Sciatic nerve (tissue), 2 donors: ENCODE results near the gene CHRDL2. TPM values are rescaled to one million over a fixed set of nuclear protein-coding genes. Genes with fewer than 3 reads are reported as not detected.
A peak's percentile ranks its signal among the peaks of the same experiment; 100 is the strongest.

ENCODE experiments used
- ATAC-seq: fragments of 200-7000 bp; cut with Tn5 transposase; one replicate; pipeline ENCODE4 v1.9.1; 2020; ENCODE audit warnings: mild to moderate bottlenecking, moderate library complexity
- DNase-seq: peaks from one replicate; pipeline ENCODE4 v3.0.0-alpha.2; 2020; ENCODE audit warnings: low spot score
- intact Hi-C: fragments of 100-400 bp; cut with DNase I; formaldehyde crosslinking; loops from one replicate; pipeline ENCODE4 v1.14.2; 2022
- total RNA-seq: library from RNA; stranded (reverse); fragmentation: NEBNext Ultra II Directional; extraction: Animal tissue kit (Norgen Biotek cat#: 25700); gene quantifications from one replicate; pipeline ENCODE4 v1.2.1, GENCODE V29; 2021
- donor health status: DM: no; HTN: no; CAD: no.
- donor health status: DM: no; HTN: no; CAD: no.

Gene CHRDL2
- total RNA-seq, 1 donor from 2014 or later: 0.89 TPM

DNA sequence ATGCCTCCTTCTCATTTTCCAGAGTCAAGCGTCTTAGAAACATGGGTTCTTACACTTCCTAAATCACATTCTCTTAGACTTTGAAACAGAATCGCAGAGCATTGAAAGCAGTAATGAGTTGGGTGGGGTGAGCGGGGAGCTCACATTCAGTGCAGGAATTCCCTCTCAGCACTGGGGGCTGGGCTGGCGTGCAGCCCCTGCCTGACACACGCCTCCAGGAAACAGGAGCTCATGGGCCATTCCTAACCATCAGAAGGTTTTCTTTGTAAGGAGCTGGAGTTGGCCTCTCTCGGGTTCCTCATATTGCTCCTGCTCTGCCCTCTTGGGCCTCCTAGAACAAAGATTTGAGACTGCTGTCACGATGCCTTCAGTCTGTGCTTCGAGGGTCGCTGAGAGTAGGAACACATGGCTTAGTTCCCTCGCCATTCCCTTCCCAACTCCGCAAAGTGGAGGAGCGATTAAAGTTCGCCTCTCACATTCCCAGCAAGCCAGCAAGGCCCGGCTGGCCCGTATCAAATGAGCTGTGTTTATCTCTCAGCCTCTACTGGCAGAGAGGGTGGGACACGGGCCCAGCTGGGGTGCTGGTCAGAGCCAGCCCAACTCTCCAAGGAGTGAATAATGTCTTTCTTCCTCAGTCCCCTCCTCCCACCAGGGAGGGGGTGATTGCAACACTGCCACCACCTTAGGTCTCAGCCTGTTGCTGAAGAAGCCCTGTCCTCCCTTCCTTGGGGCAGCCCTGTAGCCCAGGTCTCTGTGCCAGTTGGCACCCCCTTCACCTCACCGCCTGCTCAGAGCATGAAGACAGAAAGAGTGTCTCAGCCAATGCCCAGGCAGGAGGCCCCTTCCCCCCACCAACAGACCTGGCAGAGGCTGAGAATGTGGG, 10.4 kb downstream of the CHRDL2 start:
- intact Hi-C loops: no loop called here
- peak; percentile 84 for ATAC-seq
- no peak for DNase-seq

DNA sequence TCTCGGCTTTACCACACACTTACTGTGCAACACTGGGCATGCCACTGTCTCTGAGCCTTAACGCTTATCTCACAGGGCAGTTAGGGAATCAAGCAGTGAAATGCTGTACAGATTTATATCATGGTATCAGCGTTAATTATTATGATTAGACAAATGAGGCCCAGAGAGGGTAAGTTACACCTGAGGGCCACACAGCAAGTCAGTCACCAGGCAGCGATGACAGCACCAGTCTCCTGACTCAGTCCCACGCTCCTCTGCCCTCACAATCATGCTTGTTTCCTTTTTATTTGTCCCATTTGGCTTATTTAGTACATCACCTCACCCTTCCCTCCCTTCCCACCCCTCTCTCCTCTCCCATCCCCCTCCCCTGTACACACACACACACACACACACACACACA, 12.2 kb downstream of the CHRDL2 start:
- ATAC-seq: no peak
- intact Hi-C loops: no loop called here

DNA sequence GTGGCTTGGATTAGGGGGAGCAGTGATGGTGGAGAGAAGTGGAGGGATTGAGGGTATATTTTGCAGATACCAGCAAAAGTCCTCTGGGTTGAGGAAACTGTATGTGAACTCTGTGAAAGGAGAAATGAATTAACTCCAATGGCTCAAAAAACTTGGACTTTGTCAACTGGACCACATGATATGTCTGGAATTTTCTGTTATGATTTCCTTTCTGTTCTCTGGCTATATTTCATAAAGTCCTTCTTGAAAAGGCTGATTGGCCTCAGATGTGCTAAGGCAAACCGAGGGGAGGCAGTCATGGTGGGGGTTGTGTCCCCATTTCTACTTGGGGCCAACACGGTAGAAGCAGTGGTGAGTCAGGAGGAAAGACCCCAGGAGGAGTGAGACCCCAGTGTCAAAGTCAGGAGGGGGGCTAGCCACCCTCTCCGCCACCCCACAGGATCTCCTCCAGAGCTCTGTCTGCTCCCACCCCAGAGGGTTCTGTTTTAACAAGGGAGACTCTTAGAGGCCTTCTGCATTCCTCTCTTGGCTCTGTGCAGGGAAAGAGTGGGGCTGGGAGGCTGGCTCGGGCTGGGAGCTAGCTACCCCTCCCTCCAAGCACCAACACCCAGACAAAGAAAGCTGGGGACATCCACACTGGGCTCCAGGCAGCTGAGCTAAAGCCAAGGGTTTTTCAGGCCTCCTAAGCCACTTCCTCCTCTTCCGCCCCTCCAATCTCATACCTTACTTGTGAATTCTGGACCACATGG, 13.8 kb downstream of the CHRDL2 start:
- ATAC-seq: no peak
- intact Hi-C loops: no loop called here

More for the DNA sequence above, 12.2 kb downstream of the CHRDL2 start:
- no peak for DNase-seq

DNA sequence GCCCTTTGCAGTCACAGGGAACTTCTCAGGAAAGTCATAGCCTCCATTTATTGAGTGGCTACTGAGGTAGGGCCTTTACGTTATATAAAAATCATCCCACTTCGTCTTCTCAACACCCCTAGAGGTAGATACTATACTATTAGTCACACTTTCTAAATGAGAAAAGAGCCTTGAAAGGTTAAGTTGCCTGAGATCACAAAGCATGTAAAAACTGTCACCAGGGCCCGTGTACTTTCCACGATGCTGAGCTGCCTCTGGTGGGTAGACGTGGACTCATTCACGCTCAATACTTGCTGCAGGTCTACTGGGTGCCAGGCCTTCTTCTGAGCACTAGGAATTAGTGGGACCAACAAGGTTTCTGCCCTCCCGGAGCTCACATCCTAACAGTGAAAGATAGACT, 16.3 kb downstream of the CHRDL2 start:
- ATAC-seq (no peak), DNase-seq (no peak)

More for the DNA sequence above, 13.8 kb downstream of the CHRDL2 start:
- DNase-seq: no peak

DNA sequence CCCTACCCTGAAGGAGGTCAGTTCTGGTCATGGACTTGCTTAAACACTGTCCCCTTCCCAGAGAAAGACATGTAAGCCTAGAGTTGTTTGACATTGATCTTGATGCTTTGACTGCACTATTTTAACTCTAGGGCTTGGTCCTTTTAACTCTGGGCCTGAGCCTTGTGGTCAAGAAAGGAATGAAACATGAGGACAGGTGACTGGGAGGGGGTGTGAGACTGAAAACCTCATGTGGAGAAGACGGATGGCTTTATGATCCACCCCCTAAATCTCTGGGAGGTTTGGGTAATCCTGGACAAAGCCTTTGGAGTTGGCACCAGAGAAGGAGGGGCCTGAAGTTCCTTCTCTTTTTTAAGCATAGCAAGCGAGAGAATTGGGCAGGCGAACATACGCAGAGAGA, 17.5 kb downstream of the CHRDL2 start:
- intact Hi-C loops: no loop called here
- DNase-seq (no peak), ATAC-seq (no peak)

More for the DNA sequence above, 16.3 kb downstream of the CHRDL2 start:
- intact Hi-C loops: no loop called here

DNA sequence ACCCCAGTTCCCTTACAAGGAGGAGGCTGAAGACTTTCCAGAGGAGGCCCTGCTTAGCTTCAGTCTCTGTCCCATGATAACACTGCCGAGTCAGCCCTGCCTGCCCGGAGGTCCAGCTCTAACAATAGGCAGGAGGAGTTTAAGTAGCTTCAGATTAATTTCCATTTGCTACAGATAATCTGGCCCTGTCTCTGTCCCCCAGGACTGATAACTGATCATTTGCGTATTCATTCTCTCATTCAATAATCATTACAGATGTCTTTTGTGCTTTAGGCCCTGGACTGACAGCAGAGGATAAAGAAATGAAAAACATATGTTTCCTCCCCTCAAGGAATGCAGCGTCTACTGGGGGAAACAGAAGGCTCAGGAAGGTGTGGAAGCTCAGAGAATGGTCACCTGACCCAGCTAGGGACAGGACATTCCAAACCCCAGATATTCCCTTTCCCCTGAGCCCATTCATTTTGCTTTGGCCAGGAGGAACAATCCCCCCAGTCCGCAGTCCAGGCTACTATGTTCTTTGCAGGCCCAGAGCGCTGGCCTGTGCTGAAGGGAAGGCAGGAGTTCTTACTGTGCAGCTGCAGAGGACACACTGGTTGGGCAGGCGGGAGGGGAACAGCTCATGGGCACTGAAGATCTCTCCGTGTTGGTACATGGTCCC, 20.8 kb downstream of the CHRDL2 start:
- ATAC-seq: peak; percentile 74
- intact Hi-C loops: no loop called here

DNA sequence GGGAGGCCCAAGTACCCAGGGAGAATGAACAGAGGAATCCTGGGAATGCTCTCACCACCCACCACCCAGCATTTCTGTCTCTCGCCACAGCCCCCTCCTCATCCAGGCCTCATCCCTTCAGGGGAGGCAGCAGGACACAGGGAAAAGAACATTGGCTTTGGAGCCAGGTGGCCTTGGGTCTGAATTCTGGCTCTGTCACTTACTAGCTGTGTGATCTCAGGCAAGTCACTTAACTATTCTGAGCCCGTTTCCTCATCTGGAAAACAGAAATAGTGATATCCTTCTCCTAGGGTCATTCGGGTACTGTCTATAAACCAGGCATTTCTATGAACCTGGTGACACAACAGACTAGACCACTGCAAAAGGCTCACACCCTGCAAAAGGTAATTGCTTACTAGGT, 22.1 kb downstream of the CHRDL2 start:
- intact Hi-C loops: no loop called here
- no peak for DNase-seq
- no peak for ATAC-seq

More for the DNA sequence above, 20.8 kb downstream of the CHRDL2 start:
- DNase-seq: no peak

DNA sequence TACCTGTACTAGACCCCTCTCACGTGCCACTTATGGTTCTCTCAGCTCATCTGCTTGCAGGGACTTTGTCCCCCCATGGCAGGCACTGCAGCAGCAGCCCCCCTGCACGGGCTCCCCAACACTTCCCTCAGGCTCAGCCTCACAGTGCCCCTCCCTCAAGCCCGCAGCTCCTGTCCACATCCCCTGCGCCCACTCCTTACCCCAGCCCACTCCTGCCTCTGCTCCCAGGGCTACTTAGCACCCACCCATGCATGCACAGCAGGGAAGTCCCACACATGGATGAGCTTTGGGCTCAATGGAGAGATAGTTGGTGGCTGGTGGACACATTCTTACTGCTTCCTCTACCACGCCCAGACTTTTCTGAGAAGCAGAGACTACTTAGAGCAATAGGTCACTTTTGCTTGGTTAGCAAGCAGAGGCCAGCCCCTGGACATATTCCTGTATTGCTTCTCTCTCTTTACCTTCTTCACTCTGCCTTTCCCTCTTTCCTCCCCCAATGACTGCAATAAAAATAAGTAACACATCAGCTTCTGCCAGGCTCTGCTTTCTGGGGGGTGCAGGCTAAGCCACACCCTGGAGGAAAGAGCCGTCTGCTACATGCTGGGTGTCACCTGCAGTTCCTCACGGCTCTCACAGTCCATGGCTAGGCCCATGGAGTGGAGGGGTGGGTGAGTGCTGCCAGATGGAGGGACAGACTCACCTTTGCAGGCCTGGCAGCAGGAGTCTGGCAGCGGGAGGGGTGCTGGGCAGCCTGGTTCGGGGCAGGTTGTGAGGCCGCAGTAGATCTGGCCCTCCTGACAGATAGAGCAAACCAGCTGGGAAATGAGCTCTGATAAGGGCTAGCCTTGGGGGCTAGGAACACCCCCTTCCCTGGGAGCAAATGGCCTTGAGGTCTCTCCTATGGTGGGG, 23.4 kb downstream of the CHRDL2 start:
- ATAC-seq: no peak
- intact Hi-C loops: no loop called here
- DNase-seq: no peak

DNA sequence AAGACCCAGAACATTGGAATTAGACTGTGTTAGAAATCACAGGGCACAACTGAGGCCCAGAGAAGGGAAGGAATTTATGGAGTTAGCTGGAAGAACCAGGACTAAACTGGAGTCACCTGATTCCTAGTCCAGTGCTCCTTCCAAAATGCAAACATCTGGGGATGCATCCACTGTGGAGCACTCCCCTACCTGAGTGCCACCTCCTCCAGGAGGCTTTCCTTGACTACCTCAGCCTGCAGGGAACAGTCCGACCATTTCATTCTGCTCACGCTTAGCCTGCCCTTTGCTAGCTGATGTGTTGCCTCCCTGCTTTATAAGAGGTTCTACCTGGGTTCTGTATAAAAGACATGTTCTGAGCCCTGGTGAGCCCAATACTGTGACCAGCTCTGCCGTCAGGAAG, 24.0 kb downstream of the CHRDL2 start:
- intact Hi-C loops: no loop called here
- DNase-seq (no peak), ATAC-seq (no peak)

DNA sequence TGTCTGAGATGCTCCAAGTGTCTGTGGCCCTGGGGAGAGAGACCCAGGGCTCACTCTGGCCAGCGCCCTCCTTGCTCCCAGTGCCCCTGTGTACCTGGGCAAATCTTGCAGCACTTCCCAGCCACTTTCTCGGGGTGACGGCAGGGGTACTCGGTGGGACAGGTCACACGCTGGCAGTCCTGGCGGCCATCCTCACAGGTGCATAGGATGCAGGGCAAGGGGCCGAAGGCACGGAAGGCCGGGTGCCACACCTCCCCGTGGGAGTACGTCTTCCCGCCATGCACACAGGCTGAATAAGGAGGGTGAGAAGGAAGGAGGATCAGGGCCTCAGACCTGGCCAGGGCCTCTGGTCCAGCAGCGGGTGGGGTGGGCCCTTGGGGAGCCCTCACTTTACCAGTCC, 28.0 kb downstream of the CHRDL2 start:
- ATAC-seq: no peak
- DNase-seq: no peak
- intact Hi-C loops: no loop called here

DNA sequence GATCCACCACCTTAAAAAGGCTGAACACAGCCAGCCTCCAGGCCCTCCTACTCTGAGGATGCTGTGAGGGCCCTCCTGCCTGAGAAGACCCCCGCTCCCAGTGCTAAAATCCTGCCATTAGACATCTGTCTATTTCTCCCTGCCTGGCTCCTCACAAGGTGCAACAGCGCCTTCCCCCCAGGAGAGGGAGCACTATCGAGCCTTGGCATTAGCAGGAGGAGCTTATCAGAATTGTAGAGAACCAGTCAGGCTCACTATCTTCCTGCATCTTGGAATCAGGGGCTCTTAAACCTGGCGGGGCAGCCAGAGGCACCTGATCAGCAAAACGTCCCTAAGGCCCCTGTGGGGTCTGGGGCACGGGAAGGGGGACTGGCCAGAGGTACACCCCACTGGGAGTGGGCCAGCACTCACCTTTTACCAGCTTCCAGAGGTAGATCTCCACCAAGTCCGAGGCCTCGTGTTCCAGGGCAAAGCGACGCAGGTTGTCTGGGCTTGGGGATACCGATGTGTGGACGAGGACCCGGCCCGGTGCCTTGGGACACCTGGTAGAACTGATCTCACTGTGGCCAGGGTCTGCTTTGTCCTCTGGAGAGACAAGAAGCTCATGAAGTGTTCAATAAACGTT, 28.7 kb downstream of the CHRDL2 start:
- DNase-seq (peak; percentile 78), ATAC-seq (peak; percentile 73)
- intact Hi-C loops: no loop called here

DNA sequence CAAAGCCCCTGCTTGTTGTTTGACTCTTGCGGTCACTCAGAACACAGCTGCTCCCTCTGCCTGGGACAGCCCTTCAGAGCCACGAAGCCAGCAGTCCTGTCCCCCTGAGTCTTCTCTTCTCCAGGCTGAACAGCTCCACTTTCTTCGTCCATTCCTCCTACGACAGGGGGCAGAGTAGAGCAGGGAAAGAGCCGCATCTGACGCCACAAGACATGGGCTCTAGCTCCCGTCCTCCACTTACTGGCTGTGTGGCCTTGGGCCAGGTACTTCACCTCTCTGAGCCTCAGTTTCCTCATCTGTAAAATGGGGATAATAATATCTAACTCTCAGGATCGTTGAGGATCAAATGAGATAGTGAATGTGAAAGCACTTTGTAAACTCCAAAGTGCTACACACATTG, 29.9 kb downstream of the CHRDL2 start:
- DNase-seq (no peak), ATAC-seq (no peak)
- intact Hi-C loops: no loop called here

DNA sequence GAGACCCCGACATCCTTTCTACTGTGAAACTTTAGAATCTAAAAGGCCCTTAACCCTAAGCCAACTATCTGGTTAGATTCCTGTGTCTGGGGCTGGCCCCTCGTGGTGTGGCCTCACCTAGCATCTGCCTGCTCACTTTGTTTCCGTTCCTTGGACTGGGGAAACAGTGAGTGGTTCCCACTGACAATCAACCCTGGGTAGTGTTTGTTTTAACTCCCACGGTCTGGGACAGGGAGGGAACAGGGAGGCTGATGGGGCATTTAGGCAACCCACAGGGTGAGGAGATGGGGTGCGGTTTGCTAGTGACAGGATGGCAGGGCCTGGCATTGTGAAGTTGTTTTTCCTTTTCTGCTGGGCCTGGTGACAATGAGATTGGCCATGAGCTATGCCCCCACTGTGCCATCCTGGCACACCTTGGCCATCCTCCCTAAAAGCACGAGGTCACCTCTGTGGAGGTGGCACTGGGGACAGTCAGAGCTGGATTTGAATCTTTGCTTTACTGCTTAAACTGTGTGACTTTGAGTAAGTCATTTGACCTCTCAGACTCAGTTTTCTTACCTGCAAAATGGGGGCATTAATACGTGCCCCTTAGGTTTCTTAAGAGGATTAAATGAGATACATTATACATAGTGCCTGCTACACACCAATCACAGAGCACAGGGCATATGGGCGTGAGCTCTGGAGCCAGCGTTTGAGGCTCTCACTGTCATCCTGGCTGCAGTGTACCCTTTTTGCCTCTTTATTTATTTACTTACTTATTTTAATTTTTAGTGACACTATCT, 31.4 kb downstream of the CHRDL2 start:
- no peak for DNase-seq
- no peak for ATAC-seq
- intact Hi-C loops: no loop called here

DNA sequence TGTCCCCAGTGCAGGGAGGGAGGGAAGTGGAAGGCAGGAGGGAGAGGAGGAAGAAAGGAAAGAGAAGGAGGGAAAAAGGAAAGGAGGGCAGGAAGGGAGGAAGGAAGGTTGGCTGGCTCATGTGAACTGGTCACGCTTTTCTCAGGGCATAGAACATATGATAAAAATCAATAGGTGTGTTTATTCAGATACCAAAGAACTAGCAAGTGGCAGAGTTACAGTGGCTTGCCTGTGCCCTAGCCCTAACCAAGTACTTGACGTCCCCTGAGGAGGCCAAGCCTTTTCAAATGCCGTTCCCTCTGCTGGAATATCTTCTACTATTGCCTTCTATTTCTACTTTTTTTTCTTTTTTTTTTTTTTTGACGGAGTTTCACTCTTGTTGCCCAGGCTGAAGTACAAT, 33.5 kb downstream of the CHRDL2 start:
- no peak for ATAC-seq
- DNase-seq: no peak
- intact Hi-C loops: no loop called here

DNA sequence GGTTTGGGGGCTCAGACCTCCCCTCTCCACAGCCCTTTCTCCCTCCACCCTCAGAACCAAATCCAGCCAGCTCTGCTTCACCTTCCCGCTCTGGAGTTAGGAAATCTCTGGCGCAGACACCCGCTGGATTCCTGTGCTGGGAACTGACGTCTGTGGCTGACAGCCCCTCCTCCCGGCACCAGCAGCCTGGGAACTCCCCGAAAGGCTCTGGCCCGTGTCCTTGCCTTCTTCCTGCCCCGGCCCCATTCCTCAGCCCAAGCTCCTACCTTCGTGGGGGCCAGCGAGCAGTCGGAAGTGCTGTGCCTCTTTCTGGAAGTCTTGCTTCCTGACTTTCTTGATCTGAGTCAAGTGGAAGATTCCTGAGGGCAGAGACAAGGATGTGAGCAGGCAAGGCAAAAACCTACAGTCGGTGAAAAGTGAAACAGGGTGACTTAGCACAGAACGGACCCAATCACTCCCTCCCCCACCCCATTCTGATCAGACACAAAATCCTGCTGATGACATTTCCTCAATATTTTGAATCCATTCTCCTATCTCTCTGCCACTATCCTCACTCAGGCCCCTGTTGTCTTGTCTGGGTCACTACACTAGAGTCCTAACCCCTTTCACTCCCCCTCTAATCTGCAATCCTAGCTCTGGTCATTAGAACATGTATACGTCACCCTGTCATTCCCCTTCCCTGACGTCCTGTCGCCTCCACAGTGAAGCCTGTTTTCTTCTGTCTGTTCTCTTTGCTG, 34.1 kb downstream of the CHRDL2 start:
- DNase-seq (peak; percentile 85), ATAC-seq (peak; percentile 95)
- intact Hi-C loops: no loop called here

DNA sequence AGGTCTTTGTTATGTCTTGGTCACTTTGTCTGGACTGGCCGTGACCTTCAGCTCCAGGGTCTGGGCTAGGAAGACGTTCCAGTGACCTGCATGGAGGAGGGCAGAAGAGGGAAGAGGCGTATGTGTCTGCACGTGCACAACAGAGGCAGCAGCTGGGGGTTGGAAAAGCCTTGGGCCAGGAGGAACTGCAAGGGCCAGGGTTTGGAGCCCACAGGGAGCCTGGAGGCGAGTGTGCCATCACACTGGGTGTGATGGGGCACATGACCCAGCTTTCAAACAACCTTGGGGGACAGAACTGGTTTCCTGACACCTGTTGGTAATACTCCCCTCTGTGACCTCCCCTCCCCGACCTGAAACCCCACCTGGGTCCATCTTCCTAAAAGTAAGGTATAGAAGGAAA, 34.7 kb downstream of the CHRDL2 start:
- intact Hi-C loops: no loop called here
- DNase-seq: peak; percentile 57
- peak; percentile 20 for ATAC-seq

DNA sequence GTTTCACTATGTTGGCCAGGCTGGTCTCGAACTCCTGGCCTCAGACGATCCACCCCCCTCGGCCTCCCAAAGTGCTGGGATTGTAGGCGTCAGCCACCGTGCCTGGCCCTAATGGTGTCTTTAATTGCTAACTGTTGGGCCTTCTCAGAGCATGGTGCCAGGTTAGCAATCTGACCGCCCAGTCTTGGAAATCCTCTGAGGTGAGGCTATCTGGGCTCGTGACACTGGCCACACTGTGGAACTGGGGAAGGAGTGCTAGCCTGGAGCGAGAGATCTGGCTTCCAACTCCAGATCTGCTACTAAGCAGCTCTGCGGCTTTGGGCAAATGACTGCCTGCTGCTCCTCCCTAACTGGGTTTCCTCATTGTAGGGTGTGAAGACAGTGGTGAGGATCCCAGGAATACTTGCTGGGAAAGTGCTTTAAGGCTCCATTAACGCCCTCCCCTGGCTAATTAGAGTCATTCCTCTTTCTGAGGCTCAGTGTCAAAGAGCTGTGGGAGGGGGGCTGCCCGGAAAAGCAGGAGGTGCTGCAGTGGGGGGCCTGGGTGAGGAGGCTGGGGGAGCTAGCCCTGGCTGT, 35.4 kb downstream of the CHRDL2 start:
- no peak for DNase-seq
- no peak for ATAC-seq
- intact Hi-C loops: no loop called here
